Raji (cell line): ENCODE measurements around the gene HDLBP.

Experiments
- POLR2A ChIP-seq: IDR thresholded peaks from 2 replicates; pipeline ENCODE4 v1.6.1; 2011; ENCODE audit warnings: low read depth, low read length, control low read depth; ENCODE audit not compliant: insufficient read depth

HDLBP gene

DNA sequence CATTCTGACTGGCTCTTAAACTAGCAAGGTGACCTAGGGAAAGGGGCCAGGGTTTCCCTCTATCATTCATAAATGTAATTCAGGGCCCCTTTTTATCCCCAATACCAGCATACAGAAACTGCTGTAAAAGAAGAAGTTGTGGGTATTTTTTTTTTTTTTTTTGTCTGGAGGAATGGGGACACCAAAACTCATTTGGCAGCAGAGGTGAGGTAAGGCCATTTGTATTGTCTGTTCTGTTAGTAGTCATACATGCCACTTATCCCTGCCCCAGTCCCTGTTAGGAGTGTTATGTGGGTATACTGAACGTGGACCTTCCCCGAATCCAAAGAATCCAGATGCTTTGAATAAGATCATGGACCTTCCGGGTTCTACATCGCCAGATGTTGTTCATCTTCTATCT, 1.9 kb upstream of the HDLBP start:
- TF ChIP-seq POLR2A = no peak

DNA sequence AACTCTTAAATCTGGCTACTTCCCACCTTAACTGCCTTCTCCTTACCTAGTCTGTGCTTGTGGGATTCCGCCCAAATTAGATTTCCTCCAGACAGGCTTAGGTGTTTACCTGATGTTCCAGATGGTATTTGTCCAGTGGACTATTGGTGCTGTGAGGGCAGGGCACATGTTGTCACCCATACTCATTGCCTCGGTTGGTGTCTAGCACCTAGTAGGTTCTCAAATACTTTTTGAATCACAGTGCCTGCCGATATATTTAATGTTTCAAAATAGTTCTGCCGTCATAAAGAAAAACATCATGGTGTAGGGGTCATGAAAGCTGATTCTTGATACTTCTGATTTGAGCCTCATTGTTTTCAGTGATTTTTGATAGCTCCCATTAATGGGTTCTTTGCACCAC, 1.4 kb upstream of the HDLBP start:
- TF ChIP-seq POLR2A = no peak

DNA sequence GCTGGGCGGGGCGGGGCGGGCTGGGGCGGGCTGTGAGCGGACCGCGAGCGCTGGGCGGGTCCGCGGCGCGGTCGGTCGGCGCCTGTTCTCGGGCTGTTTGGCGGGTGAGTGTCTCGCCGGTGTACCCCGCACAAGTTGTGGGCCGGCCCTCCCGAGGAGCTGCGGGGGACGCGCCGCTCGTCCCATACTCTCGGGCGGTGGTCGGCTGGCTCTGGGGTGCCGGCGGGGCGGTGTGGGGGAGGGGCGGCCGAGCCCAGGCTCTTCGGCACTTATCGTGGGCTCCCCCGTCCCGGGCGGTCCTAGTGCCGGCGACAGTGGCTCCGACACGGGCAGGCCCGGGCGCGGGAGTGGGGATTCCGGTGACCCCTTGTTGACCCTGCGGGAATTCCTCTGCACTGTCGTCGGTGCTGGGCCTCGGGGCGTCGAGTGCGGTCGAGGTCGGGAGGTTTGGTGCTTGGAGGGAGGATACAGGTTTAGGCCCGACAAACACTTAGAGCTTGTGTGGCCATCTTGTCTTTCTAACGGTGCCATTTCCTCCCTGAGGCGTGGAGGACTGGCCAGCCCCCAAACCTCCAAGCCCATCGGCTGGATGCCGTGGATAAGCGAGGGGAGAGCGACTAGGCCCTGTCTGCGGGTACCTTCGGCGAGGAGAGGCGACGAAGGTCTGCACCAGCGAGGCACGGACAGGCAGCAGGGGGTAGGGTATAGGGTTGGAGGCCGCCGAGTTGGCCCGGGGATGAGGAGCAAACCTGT, 583 bp upstream of the HDLBP start, which contains the start of gene SEPTIN2:
Gene SEPTIN2 (plus strand): TSS at position 47 of the 753 bp plus-strand sequence. CDS start 8,308 bp downstream, outside the sequence.
- TF ChIP-seq POLR2A = peak; percentile 47; the same call in 1 of the 2 replicates

DNA sequence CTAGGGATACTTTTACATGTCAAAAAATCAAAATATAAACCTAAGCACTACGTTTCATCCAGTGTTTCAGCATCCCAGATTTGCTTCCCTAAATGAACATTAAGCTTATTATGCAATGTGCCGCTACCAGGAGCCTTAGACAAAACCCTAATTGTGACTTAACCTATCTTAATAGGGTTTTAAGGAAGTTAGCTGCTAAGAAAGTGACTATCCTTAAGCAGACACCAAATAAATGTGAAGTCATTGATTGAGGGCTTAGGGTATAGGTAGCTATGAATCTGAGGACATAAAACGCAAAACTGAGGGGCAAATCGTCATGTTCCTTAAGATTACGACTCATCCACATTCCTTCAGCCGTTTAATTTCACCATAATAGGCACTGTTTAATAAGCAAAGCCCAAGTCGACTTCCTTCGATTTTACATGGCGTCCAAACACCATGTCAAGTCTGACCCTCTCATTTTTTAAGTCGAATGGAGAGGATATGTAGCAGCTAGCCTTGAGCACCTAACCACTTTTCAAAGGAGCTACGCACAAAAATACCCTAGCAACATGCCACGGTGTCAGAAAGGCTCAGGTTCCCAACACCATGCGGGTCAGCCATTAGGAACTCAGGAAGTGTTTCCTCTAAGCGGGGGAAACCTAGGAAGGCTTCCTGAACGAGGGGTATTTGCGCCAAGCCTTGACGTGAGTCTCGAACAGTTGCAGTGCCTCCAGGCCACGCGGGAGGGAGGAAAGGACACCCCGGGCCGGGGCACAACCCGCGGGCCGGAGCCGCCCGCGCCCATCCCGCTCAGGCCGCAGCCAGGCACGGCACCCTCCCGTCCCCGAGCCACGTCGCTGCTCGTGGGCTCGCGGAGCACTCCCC, 1.0 kb downstream of the HDLBP start:
- TF ChIP-seq POLR2A = no peak

DNA sequence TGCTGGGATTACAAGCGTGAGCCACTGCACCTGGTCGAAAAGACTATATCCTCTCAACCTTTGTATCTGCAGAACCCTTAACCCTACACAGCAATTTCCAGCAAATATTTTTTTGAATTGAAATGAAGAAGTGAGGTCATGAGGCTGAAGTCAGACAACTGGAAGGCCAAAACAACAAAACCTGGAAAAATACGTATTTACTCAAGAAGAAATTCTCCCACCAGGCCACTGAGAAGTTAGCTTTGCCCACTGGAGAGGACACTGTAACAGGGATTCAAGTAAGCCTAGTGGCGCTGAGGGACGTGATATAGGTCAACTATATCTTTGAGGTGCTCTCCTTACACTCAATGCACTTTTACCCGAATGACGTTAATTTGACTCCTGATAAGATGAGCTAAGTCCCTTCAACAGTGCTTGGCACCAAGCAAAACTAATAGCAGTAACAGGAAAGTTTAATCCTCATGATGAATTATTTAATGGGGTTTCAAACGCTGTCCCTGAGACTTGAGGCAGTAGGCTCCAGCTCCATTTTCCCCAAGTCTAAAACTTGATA, 1.9 kb downstream of the HDLBP start:
- TF ChIP-seq POLR2A = no peak

DNA sequence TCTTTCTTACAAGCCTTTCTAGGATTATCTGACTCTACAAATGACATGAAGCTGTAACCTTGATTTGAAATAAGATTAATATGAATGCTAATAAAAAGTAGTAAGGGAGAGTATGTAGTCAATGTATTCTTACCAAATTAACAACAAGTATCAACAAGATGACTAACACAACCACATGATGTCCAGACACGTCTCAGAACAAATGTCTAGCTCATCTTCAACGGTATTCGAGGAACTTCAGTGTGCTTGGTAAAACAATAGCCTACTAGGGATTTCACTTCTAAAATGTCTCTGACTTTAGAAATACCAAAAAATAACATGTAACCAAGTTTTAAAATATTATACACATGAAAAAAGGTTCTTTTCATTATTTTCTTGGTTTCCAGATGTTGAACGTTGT, 3.4 kb downstream of the HDLBP start:
- TF ChIP-seq POLR2A = no peak

DNA sequence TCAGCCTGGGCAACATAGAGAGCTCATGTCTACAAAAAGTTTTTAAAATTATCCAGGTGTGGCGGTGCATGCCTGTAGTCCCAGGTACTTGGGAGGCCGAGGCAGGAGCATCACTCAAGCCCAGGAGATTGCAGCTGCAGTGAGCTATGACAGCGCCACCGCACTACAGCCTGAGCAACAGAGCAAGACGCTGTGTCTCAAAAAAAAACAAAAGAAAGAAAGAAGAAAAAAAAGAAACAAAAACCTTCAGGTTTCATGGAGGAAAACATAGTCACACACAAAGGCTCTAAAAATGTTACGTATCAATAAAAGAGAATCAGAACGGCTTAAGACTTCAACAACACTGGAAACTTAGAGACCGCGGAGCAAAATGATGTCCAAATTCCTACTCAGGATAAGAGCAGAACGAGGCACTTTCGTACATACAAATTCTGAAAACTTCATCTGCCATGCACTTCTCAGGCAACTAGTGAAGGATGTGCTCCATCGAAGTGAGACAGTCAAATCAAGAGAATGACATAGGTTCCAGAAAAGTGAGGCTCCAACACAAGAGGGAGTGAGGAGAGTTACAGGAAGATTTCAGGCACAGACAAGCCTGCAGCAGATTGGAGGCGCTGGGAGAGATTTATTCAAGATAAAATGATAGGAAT, 4.4 kb downstream of the HDLBP start:
- TF ChIP-seq POLR2A = no peak

DNA sequence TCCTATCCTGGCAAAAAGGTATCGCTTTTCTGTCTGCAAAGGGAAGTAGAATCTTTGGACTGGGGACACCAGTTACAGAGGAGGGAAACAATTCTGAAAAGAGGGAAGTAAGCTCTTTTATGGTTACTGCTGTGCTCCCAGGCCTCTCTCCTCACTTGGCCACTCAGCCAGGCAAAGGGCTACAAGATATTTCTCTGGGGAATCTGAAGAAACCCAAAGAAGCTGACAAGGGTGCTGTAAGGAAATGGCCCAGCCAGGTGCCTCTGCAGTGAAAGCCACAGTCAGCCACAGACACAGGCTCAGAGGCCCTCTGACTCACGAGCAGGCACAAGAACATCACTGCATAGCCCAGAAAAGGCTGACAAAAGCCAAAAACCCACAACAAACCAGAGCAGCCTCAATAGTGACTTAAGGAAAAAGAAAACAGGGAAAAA, 5.8 kb downstream of the HDLBP start:
- no peak for TF ChIP-seq POLR2A

DNA sequence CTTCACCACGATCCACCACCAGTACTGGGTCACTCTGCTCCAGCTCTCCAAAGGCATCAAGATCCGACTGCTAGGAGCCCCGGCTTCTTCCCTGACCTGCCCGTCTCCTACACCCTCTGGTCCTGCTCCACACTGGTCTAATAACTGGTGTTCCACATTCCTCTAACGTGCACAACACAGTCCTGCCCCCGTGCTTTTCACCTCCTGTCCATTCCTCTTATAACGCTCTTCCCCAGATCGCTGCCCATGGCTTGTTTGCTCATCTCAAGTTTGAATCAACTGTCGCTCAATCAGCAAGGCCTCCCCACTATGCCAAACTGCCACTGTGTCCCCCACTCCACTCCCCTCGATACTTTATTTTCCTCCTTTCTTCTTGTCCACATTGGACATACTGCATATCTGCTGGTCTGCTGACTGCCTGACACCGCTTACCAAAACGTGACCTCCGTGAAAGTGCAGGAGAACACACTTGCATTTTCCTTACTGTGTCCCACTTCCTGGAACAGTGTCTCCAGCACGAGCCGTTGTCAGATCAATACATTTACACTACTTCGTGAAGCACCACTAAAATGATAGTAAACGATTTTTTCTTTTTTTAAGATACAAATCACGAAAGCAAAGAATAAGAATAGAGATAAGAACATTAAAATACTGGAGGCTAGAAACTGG, 6.5 kb downstream of the HDLBP start:
- TF ChIP-seq POLR2A = no peak

DNA sequence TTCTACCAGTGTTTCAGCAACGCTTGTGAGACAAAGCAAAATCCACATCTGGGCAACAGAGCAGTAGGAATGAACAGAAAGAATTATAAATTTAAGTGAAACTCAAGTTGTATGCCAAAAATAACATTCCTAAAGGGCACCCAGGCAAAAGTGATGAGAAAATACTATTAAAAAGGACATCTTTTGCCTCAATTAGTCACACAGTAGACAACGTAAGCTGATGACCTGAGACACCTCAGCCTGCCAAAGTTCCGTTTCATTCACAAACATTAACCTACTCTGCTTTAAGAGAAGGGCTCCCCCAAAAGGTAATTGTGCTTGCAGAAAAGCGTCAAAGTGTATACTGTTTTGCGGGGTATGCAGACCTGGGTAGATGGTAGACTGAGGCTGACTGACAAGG, 7.2 kb downstream of the HDLBP start:
- no peak for TF ChIP-seq POLR2A

DNA sequence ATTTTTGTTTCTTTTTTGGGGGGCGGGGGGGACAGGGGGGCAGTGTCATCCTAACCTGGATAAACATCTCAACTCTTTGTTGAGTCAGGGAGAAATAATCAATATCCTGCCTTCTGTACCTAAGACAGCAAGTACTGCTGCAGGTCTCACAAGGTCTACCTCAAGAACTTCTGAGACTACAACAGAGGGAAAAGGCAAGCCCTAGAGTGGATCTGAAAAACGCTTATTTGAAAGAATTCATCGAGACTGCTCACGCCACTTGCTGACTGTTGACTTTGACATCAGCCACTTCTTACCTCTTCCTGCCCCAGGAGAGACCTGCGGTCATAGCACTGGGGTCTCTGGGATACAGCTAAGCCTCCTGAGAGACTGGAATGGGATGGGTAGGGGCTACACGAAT, 8.4 kb downstream of the HDLBP start:
- TF ChIP-seq POLR2A = no peak

DNA sequence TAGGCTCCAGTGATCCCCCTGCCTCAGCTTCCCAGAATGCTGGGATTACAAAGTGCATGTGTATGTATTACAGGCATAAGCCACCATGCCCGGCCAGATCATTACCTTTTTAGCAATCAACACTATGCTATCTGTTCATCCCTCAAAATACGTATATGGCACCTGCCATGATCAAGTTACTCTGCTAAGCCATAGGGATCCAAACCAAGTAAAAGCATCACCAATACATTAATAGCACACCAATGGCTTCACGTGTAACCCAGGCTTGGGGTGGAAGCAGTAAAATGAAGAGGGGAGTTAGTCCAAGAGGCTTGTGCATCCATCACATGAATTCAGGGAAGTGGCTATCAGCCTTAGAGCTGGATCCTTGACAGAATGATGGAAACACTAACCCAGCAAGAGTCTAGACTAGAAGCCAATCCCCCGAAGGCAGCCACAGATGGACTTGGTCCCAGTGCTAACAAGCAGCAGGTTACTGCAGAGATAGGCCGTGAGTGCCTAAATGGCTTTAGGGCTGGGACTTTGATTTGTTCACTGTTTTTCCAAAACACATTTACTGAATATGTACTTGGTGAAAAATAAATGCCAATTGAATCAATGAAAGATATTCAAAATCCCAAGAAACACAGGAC, 11.3 kb downstream of the HDLBP start:
- no peak for TF ChIP-seq POLR2A

DNA sequence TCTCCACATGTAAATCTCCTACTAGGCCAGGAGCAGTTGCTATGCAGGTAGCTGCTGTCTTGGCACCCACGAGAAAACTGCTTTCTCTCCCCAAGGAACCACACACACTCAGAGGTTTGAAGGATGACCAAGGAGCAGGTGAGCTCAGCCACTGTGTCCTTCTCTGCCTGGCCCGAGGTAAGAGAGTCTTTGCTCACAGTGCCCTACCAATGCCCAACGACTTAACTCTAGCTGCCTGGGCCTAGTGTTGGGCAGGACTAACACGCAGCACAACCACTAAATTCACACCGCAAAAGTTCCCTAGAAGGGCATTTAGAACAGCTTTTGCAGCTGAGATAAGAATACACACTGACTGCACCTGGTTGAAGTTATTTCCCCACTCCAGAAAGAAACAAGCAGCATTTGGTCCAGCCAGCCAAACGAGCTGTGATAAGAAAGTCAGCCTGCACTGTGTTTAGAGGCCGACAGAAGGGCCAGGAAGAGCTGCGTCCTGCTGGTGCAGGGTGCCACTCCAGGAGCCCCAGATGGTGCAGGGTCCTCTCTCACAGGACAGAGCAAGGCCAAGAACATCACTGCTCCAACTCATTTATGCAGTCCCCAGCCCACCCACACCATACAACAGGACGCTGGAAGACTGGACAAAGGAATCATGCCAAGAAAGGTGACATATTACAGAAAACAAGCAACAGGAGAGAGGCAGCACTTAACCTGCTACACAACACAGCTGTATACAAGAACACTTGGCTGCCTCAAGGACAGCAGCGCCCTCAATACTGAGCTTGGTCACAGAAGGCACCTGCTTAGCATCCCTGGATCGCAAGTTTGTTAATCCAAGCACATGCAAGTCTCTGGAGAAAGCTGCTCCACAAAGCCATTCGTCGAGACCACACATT, 12.5 kb downstream of the HDLBP start:
- TF ChIP-seq POLR2A = no peak

DNA sequence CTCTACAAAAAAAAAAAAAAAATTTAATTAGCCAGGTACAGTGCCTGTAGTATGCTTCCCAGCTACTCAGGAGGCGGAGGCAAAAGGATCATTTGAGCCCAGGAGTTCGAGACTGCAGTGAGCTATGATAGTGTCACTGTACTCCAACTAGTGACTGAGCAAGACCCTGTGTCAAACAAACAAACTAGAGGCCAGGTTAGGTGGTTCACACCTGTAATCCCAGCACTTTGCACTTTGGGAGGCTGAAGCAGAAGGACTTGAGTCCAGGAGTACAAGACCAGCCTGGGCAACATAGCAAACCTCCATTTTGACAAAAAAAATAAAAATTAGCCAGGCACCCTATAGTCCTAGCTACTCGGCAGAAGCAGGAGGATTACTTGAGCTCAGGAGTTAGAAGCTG, 13.4 kb downstream of the HDLBP start:
- TF ChIP-seq POLR2A = no peak

DNA sequence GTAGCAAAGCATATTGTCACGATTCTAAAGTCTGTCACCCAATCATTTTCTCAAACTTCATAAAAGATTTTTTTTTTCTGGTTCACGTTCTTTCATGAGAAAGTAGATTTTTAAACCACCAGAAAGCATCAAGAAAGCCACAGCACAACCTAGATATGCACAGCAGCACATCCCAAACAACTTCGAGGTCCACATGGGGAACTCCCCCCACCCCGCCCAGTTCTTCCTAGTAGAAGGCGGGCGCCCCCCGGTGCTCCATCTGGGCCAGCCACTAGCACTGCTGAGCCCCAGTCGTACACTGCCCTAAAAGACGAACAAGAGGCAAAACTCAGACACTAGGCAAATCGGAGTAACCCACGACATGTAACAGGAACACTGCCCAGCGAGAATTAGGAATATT, 15.5 kb downstream of the HDLBP start:
- no peak for TF ChIP-seq POLR2A
